ENCODE measurements around the gene FXYD7. TPM values are rescaled to one million over a fixed set of nuclear protein-coding genes. Genes with fewer than 3 reads are reported as not detected.

The FXYD7 gene
- total and polyA plus RNA-seq, 9 of the 15 experiments (the other 6 are each of a cell fraction or from before 2014, with no cell fraction given): 0.10 to 0.80 (median 0.31) TPM; not detected in 3

- in situ Hi-C loops (cut with MboI) (no loop called here), intact Hi-C loops (cut with micrococcal nuclease) (no loop called here)
- Histone ChIP-seq H2AFZ (ENCODE audit: low read depth, low read length) (peak overlapping the region; percentile 34), H4K20me1 (replicated peaks; ENCODE audit: control insufficient read depth, insufficient read depth, low read length) (no peaks in the 10 kb centered on the region), H3K4me2 (ENCODE audit: insufficient read depth, low read length) (peak overlapping the region; percentile 7; the same call in 1 of the 2 replicates), H3K9me3 (replicated peaks; ENCODE audit: control insufficient read depth, insufficient read depth, low read depth, low read length) (peaks cover 7% of the 10 kb centered on the region), H3K4me3 (no peak overlapping the region), H3K36me3 (ENCODE audit: control insufficient read depth, insufficient read depth, low read length) (no peaks in the 10 kb centered on the region), H3K27me3 (ENCODE audit: control insufficient read depth in 2 of 2, insufficient read depth in 2 of 2, low read length in 2 of 2) (no peaks in the 10 kb centered on the region), H3K79me2 (ENCODE audit: control insufficient read depth, insufficient read depth, low read length) (no peaks in the 10 kb centered on the region), H3K4me1 (replicated peaks in 1 of 2; ENCODE audit: control insufficient read depth in 2 of 2, insufficient read depth in 2 of 2, low read length in 2 of 2) (peaks cover 22 to 37% of the 10 kb centered on the region in 2 experiments), H3K27ac (ENCODE audit: extremely low read depth, low read depth, low read length) (no peak overlapping the region), H3K9ac (ENCODE audit: insufficient read depth in 1 of 2, low read depth in 2 of 2, low read length in 2 of 2) (no peak overlapping the region), H3K9me1 (ENCODE audit: control insufficient read depth, insufficient read depth, low read length) (no peaks in the 10 kb centered on the region)
- ChIA-PET POLR2A (interaction anchor here (0.6 to 0.9 kb wide), 3 partner anchors 47 to 273 kb away, joined by 3 read pairs; partner anchors contain the start of gene FXYD5), CTCF (ENCODE audit: low intra/inter-chr PET ratio) (no interaction called here)
- peak; percentile 67 to 80 (median 70) for DNase-seq (ENCODE audit: extremely low read depth in 1 of 4, low spot score in 3 of 4)
- no TSS peak for BruUV-seq (replicated peaks)
- peak; percentile 64 for ATAC-seq
- WGBS (ENCODE audit: insufficient coverage, low coverage, missing lambda C conversion rate): 4% methylated on average over 5 of the region's 5 CpGs
- peak; percentile 94 for FAIRE-seq
- TF ChIP-seq TOE1 (IDR thresholded peaks at IDR 0.05; ENCODE audit: borderline replicate concordance) (no peak), TOE1 (CRISPR knock-in tag; IDR thresholded peaks at IDR 0.05; ENCODE audit: borderline replicate concordance, low read depth) (no peak), GATAD2A (IDR thresholded peaks at IDR 0.05) (no peak), BRD9 (IDR thresholded peaks at IDR 0.05; ENCODE audit: low read depth, partially characterized antibody) (no peak), ZNF253 (CRISPR knock-in tag; conservative IDR thresholded peaks at IDR 0.05) (no peak), HINFP (tag; conservative IDR thresholded peaks at IDR 0.05; ENCODE audit: low read depth) (0 out of 2 replicates have a peak, but pooled peaks have one; percentile 27), SMARCA5 (IDR thresholded peaks at IDR 0.05) (0 out of 2 replicates have a peak, but pooled peaks have one; percentile 53), BCOR (IDR thresholded peaks at IDR 0.05) (peak; percentile 85), HOXB6 (CRISPR knock-in tag; IDR thresholded peaks at IDR 0.05; ENCODE audit: borderline replicate concordance) (no peak), THRAP3 (IDR thresholded peaks at IDR 0.05; ENCODE audit: borderline replicate concordance) (no peak), MEIS2 (IDR thresholded peaks at IDR 0.05; ENCODE audit: partially characterized antibody) (peak; percentile 72), HDAC3 (IDR thresholded peaks at IDR 0.05; ENCODE audit: borderline replicate concordance, partially characterized antibody) (no peak), BRCA1 (IDR thresholded peaks at IDR 0.05) (no peak), BRCA1 (CRISPR knock-in tag; IDR thresholded peaks at IDR 0.05) (no peak), ZNF140 (CRISPR knock-in tag; IDR thresholded peaks at IDR 0.05) (no peak), ZFPM2 (CRISPR knock-in tag; IDR thresholded peaks at IDR 0.05) (no peak), RBM25 (IDR thresholded peaks at IDR 0.05; ENCODE audit: low read depth, low read length, severe bottlenecking) (peak; percentile 76), MAFF (IDR thresholded peaks at IDR 0.05; ENCODE audit: low read length) (no peak), MCM5 (IDR thresholded peaks at IDR 0.05; ENCODE audit: low read depth) (no peak), HLTF (IDR thresholded peaks at IDR 0.05) (no peak), STAG1 (CRISPR knock-in tag; IDR thresholded peaks at IDR 0.05; ENCODE audit: borderline replicate concordance) (no peak), ESRRA (IDR thresholded peaks at IDR 0.05; ENCODE audit: borderline replicate concordance, low read depth) (peak; percentile 76; the same call in 1 of the 2 replicates), ETV1 (tag; conservative IDR thresholded peaks at IDR 0.05; ENCODE audit: low read depth) (no peak), SAFB2 (IDR thresholded peaks at IDR 0.05; ENCODE audit: borderline replicate concordance, low read depth, low read length, severe bottlenecking) (no peak), FOXJ2 (tag; IDR thresholded peaks at IDR 0.05) (no peak), TSC22D4 (tag; IDR thresholded peaks at IDR 0.05) (no peak), HDAC2 (IDR thresholded peaks at IDR 0.05) (no peak)
Observed at GRCh38 chr19:35107545-35107944, 35.5 kb upstream of the FXYD7 start.
